HT1080 (cell line): ENCODE data around the gene CACTIN. TPM values are rescaled to one million over a fixed set of nuclear protein-coding genes. Genes with fewer than 3 reads are reported as not detected.

Experiments
- DNase-seq: peaks from one replicate; pipeline ENCODE4 v3.0.0-alpha.2; 2015; ENCODE audit warnings: low read depth
- total RNA-seq: library from RNA; depleted of rRNA; stranded (reverse); fragments of >200 nt; shearing (Covaris generic); gene quantifications from 2 replicates; pipeline ENCODE4 v1.2.3, GENCODE V29; 2014

Gene CACTIN
- total RNA-seq, 1 experiment from 2014 or later = 27.8 TPM

DNA sequence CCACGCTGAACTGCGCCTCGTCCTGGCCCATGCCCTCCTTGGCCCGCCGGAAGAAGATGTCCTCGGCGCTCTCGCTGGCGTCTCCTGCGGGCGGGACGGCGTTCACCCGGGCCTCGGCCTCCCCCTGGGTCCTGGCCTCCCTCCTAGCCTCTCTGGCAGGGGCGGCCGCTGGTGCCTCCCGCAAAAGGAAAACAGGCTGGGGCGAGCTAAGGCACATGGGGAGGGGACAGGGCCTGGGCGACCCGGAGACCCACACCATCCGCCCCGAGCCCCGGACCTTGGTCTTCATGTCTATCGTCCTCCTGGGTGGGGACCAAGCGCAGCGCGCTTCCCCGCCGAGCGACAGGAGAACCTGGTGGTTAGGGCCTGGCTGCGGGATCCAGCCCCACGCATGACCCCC lies 14.3 kb downstream of the CACTIN start:
- DNase-seq = no peak

DNA sequence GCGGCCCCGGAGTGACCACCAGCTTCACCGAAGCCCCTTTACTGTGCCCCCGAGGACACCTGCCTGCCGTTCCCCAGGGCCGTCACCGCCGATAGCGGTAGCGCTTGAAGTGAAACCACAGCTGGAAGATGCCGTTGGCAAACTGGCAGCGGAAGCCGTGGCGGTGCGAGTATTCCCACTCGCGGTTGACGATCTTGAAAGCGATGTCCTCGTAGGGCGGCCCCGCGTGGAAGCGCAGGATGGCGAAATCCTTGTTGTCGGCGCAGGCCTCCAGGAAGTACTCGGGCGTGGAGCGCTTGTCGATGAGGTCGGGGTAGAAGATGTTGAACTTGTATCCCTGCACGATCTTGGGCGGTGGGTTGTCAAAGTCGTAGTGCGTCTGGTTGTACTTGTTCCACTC lies 14.7 kb downstream of the CACTIN start:
- no peak for DNase-seq

DNA sequence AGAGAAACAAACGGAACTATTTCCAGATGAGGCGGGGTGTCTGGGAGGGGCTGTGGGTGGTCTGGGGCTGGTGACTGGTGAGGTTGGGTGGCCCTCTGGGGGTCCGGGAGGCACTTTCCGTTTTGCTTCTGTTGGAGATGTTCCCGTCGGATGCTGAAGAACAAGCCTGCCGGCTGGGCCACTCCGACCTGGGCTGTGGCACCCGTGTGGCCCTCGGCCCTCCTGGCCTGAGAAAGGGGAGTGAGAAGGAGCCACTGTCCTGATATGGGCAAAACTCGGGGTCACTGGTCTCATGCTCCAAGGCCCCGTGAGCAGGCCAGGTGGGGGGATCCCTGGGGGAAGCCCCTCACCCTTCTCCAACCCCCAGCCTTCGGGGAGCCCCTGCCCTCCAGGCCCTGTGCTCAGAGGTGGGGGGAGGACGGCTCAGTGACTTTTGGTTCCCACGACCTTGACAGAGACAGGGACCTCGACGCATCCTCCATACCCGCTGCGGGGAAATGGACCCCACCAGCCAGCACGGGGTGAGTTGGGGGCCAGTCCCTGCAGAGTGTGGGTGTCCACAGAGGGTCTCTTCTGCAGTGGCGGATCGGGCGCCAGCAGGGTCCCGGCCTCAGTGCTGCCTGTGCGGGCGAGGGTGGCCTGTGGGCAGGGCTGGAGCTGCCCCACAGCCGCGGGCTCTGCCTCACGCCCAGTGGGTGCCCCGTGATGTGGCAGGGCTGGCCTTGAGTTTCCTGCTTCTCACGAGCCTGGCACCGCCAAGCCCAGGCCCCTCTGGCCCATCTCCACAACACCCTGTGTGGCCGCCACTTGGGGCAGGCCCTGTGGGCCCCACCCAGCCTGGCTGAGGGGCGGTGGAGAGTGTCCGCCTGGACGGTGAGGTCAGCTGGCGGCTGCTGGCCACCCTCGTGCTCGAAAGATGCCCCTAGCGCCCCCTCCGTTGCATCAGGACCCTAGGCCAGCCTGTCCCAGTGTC lies 15.6 kb downstream of the CACTIN start:
- no peak for DNase-seq

DNA sequence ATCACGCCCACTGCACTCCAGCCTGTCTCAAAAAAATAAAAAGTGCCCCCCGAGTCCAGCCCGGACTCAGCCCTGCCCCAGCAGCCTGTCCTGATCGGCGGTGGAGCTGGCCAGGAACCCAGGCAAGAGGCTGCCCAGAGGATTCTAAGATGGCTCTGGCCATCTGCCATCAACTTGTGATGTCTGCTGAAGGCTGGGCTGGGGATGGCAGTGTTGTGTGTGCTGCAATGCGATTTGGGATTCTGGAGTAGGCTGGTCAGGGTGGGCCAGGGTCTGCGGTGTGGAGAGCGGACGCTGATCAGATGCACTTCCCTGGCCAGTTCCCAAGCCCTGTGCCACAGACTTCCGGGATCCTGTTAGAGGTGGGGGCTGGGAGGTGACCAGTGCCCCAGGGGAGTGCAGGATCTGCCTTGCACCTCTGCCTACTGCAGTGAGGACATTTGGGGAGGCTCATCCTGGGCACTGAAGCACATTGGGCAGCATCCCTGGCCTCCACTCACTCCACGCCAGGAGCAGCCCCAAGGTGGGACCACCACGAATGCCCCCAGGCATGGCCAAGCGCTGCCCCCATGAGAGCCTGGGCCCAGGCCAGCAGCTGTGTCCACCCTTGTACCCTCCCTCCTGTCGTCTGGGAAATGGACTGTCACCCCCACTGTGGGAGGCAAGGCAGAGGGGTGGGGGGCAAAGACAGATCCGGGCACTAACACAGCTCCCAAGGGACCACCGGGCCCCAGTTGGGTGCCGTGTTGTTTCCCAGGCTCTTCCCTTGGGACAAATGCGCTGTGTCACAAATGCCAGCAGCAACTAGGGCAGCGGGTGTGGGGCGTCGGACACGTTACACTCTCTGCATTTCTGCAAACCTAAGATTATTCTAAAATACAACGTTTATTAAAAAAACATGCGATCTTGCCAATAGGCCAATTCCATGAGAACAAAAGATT lies 16.5 kb downstream of the CACTIN start:
- no peak for DNase-seq

DNA sequence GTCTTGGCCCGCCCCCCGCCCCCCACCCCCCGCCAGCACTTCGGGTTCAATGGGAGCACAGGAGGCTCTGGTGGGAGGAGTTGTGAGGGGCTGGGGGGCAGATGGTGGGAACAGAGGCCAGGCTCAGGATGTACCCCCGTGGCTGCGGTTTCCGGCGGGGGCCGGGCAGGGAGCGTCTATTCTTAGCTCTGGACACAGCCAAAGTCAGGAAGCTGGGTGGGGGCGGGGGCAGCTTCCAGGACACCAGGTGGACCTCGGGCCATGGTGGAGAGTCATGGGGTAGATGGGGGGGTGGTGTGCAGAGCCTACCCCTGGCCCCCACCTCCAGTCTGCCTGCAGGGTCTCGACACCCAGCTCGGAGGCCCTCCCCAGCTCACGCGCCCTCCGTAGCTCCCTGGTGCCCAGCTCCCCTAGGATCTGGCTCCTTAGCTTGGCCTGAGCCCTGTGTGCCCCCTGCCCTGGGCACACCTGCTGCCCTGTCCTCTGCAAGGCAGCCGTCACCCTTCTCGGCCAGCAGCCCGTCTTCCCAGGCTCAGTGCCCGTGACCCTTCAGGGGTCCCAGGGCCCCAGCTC lies 17.8 kb downstream of the CACTIN start:
- DNase-seq = peak; percentile 69

DNA sequence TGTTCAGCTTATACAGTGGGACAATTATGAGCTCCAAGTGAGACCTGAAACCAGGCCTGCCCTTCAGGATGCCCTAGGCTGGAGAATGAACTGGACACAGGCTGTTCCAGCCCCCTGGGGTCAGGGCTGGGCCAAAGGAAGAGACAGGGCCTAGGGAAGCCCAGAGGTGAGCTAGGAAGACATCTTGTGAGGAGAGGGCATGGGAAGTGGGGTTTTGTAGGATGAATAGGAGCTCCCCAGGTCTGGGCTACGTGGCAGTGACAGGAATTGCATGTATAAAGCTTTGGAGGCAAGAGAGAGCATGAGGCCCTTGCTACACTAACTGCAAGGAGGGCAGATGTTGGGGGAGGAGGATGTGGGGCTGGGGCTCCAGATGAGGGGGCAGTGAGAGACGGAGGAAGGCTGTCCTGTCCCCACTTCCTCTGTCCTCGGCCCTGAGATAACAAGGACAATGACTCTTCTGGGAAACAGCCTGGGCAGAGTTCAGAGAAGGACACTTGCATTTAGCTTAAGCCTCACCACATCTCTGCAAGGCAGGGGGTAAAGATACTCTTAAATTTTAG lies 18.4 kb downstream of the CACTIN start:
- no peak for DNase-seq

DNA sequence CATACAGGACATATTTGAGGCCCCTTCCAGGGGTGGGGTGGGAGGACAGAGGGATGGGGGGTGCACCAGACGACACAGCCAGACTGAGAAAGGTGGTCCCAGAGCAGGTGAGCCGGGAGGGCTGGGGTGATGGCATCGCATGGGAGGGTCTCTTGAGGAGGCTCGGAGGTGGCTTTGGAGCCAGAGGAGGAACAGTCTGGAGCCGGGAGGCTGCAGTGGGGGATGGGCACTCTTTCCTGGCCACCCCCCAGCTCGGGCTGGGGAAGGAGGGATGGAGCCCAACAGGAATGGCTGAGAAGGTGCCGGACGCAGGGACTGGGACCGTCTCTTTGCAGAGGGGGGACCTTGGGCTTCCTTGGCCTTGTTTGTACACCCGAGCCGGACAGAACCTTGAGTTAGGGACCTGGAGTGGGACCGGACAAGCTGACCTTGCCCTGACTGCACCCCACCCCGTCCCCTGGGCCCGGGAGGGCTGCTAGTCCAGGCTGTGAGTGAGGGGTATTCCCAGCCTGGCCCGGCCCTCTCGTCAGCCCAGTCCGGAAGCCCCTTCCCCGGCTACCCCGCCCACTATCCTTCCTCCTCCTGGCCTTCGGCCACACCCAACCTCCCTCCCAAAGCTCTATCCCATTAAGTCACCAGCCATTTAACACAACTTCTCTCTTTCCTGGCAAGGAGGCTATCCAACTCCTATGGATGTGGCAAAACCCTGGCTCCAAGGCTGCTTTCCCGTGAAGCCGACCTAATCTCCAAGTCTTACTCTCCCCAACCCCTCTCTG lies 19.1 kb downstream of the CACTIN start:
- peak; percentile 59 for DNase-seq

DNA sequence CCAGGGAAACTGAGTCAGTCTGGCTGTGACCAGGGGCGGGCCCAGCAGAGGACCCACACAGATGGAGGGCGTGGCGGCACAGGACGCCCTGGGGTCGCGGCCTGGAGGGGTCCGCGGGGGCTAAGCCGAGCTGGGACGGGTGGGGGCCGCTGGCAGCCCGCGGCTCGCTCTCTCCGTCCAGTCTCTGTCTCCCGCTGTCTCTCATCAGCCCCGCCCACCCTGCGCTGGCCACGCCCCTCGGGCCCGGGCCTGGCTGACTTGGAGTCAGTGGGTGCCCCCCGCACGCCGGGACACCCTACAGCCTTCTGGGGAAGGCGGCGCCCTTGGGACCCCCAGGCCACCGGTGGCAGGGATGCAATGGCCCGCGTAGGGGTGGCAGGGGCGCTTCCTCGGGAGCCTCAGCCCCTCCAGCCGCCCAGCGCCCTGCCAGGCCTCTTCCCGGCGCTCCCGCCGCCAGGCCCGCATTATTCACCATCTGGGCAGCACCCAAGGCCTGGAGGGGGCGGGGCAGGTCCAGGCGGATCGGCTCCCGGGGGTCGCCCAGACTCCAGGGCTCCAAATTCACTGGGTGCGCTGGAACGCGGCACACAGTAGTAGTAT lies 19.8 kb downstream of the CACTIN start, which contains the start of gene TBXA2R:
TBXA2R (minus strand) TSS at position 186 of the 600 bp plus-strand sequence. CDS start 6,241 bp downstream, outside the sequence.
- peak; percentile 51 for DNase-seq

DNA sequence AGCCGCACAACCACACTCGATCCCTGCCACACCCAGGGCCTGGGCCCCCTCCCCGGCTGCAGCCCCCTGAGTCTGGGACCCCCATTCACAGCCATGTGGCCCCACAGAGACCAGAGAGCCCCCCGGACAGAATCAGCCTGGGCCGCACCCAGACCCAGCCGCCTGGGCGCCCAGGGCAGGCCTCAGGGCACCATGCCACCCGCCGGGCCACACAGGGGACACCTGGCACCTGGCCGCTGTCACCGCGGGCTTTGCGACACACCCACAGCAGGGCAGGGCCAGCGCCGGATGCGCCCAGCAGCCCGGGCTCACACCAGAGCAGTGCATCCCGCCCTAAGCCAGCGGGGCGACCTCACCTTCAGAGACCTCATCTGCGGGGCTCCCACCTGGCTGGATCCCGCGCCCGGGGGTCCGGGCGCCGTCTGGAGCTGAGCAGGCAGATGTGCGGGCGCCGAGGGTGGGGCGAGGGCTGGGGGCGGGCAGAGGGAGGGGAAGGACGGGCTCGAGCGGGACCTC lies 20.4 kb downstream of the CACTIN start:
- no peak for DNase-seq

DNA sequence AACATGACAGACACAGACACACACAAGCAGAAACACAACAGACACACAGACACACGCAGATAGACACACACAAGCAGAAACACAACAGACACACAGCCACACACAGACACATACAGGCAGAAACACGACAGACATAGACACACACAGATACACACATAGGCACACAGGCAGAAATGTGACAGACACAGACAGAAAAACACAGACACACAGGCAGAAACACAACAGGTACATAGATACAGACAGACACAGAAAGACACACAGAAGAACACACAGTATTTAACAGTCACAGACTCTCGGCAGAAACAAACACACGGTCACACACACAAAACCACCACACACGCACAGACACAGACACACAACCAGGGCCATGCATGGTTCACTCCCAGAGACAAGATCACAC lies 20.8 kb downstream of the CACTIN start:
- no peak for DNase-seq

DNA sequence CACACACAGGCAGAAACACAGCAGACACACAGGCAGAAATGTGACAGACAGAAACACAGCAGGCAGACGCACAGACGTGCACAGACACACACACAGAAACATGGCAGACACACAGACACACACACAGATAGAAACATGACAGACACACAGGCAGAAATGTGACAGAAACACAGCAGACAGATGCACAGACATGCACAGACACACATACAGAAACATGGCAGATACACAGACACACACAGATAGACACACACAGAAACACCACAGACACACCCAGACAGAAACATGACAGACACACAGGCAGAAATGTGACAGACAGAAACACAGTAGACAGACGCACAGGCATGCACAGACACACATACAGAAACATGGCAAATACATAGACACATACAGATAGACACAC lies 21.2 kb downstream of the CACTIN start:
- DNase-seq = no peak

DNA sequence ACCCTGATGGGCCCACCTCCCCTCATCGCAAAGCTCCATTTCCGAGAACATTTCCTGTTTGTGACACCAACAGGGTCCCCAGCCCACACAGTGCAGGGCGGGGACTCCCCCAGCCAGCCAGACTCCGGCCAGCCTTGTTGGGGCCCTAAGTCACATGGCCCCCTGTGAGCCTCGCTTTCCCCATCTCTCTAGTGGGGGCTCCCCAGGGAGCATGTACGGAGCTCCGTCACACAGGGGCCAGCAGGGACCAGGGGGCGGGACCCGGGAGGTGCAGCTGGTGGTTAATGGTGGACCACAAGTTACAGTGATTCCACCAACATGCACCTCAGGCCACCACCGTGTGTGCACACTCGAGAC lies 21.6 kb downstream of the CACTIN start:
- DNase-seq = no peak

DNA sequence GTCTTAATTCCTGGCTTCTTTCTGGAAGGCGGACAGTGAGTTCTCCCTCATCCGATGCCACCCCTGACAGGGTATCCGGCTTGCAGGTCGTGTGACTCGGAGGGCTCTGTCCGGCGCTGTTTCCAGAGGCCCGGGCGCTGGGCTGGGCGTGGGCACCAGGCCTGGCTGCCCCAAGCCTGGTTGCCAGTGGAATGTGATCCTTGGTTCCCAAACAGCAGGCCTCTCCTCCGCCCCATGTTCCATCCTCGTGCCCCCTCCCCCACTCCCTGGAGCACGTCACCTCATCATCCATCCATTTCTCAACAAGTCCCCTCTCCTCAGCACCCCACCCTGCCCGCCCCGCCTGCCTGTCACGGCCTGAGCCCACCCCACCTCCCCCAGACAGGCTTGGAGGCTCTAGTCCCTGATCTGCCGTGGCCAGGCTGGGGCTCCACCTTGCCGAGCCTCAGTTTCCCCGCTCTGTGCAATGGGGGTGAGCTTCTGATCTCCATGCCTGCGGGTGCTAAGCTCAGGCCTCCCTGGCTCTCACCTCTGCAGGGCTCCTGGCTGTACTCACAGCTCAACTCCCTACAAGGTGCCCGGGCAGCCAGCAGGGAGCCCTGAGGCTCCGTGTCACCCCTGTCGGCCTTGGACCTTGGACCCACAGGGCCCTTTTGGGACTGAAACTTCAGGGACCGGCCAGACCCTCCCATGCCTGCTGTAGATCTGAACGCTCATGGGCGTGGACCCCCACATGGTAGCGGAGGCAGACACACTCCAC lies 22.2 kb downstream of the CACTIN start:
- no peak for DNase-seq

DNA sequence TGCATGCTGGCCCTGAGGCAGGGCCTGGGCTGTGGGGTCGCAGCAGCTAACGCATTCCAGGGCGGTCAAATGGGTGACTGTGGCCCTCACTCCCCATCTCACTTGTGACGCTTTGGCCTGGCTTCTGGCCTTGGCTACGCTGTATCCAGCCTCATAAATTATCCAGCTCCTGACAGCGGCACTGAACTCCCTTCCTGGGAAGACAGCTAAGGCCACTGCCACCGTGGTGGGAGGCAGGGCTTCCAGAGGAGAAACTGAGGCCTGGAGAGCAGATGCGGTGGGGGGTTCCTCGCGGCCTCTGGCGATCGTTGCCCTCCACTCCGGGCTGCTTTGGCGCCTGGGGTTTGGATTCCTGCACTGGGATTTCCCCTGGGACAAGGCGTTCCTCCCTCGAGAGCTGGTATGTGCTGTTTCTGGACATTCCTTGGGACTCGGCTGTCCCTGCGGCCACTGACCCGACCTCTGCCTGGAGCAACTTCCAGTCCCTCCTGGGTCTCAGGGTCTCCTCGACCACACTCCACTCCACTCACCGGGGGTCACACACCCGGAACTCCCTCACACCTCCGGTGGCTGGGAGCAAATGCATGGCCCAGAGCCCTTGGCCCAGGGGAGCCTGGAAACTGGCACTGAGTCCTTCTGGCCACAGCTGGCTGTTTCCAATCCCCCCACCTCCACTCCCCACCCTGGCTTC lies 23.3 kb downstream of the CACTIN start:
- DNase-seq = no peak

DNA sequence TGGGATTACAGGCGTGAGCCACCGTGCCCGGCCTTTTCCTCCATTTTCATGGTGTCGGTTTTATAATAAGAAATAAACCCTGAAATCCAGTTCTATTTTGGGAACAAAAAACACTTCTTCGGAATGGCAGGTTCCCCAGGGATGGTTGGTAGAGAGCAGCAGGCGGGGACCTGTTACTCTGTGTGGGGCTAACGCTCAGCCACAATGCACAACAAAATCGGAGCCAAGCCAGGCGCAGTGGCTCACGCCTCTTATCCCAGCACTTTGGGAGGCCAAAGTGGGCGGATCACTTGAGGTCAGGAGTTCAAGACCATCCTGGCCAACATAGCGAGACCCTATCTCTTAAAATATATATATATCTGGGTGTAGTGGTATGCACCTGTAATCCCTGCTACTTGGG lies 25.6 kb downstream of the CACTIN start:
- DNase-seq = no peak

DNA sequence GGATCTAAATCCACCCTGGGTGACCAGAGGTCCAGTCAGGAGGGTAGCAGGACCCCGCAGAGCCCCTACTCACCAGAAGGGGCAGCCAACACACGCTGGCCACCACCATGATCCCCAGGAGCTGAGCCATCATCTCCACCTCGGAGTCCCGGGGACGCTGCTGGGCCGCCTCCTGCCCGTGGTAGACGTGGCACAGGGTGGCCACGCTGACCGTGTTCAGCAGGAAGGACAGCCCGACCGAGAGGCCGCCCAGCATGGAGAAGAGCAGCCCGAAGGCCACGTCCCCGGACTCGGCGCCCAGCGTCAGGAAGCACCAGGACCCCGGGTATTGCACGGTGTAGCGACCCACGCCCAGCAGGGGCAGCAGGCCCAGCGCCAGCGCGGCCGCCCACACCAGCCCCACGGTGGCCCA lies 26.8 kb downstream of the CACTIN start:
- no peak for DNase-seq

DNA sequence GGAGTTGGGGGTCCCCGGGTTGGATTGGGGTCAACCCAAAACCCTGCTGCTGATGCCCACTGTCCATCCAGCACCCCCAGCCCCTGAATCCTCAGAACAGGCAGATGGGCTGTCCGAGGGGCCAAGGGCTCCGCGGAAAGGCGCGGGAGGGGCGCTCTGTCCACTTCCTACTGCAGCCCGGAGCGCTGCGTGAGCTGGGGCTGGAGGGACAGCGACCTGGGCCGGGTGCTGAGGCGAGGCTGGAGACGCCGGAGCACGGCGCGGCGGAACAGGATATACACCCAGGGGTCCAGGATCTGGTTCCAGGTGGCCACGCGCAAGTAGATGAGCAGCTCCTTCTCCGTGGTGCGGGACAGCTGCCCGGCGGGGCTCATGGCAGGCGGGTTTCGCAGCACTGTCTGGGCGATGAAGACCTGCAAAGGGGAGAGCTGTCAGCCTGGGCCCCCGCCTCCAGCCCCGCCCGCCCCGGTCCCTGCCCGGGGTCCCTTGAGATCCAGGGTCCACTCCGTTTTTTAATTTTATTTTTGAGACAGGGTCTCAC lies 31.0 kb downstream of the CACTIN start:
- DNase-seq = no peak

DNA sequence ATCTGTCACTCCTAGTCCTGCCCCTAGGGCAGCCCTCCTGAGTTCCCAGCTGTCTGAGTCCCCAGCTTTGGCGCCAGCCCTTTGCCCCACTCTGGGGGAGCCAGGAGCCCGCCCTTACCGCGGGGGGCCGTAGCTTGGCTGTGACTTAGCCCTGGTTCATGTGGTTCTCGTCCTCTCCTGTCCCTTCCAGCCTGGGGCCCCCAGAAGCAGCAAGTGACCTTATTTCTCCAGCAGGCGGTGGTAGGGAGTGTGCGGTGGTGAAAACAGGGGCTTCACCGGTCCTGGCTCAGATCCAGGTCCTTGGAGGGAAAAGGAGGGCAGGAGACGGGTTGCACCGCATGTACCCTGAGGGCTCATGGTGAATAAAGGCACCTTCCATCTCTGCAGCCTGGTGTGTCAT lies 33.4 kb downstream of the CACTIN start:
- no peak for DNase-seq
